ENCODE results near the gene CCDC116. TPM values are rescaled to one million over a fixed set of nuclear protein-coding genes. Genes with fewer than 3 reads are reported as not detected.
"Not testable (repeated sequence)": the region's sequence is repeated elsewhere in the genome, so short reads cannot be mapped to it uniquely, and the experiment has no call there.

Gene CCDC116
- total RNA-seq, 6 donors from 2014 or later = 0.26 to 4.2 (median 0.97) TPM; not detected in 2

- Histone ChIP-seq H3K4me1 (peaks cover 0 to 4% (median 0%) of the 10 kb centered on the region in 4 donors), H3K27me3 (no peaks in the 10 kb centered on the region), H3K9me3 (no peaks in the 10 kb centered on the region), H3K27ac (no peak overlapping the region), H3K4me3 (no peak overlapping the region), H3K36me3 (peaks cover 12 to 74% (median 59%) of the 10 kb centered on the region in 4 donors)
- 94 to 98% methylated on average over 9 to 12 of the region's 12 CpGs for WGBS, 2 donors
- TF ChIP-seq POLR2A (IDR thresholded peaks at IDR 0.05) = no peak
- no peak for TF ChIP-seq EP300 (IDR thresholded peaks at IDR 0.05)
- TF ChIP-seq POLR2AphosphoS5 (IDR thresholded peaks at IDR 0.05) = no peak
- no peak for TF ChIP-seq CTCF (IDR thresholded peaks at IDR 0.05)
- ATAC-seq (ENCODE audit: low FRiP score in 2 of 2) = no peak
- DNase-seq = no peak
Observed at GRCh38 chr22:21673534-21674321, 41.2 kb downstream of the CCDC116 start.

GRCh38 chr22:21674638-21675245 lies 42.2 kb downstream of the CCDC116 start:
- H3K4me1 ChIP-seq = no peaks in the 10 kb centered on the region
- no peaks in the 10 kb centered on the region for H3K9me3 ChIP-seq
- no peak overlapping the region for H3K4me3 ChIP-seq
- H3K36me3 ChIP-seq = peaks cover 12 to 66% (median 59%) of the 10 kb centered on the region in 4 donors
- H3K27me3 ChIP-seq = no peaks in the 10 kb centered on the region
- WGBS, 2 donors = 97% methylated on average over 12 of the region's 12 CpGs
- TF ChIP-seq CTCF (IDR thresholded peaks at IDR 0.05) = no peak
- no peak for TF ChIP-seq POLR2AphosphoS5 (IDR thresholded peaks at IDR 0.05)
- TF ChIP-seq POLR2A (IDR thresholded peaks at IDR 0.05) = no peak
- TF ChIP-seq EP300 (IDR thresholded peaks at IDR 0.05) = no peak
- no peak for ATAC-seq (ENCODE audit: low FRiP score in 2 of 2)
- DNase-seq = no peak
- H3K27ac ChIP-seq = no peak overlapping the region

- Histone ChIP-seq H3K27ac (no peak overlapping the region), H3K36me3 (peaks cover 18 to 65% (median 55%) of the 10 kb centered on the region in 4 donors), H3K9me3 (no peaks in the 10 kb centered on the region), H3K27me3 (no peaks in the 10 kb centered on the region), H3K4me3 (no peak overlapping the region), H3K4me1 (no peaks in the 10 kb centered on the region)
- WGBS, 2 donors = 92 to 96% methylated on average over 15 of the region's 15 CpGs
- no peak for TF ChIP-seq EP300 (IDR thresholded peaks at IDR 0.05)
- TF ChIP-seq CTCF (IDR thresholded peaks at IDR 0.05) = no peak
- no peak for TF ChIP-seq POLR2A (IDR thresholded peaks at IDR 0.05)
- TF ChIP-seq POLR2AphosphoS5 (IDR thresholded peaks at IDR 0.05) = no peak
- no peak for DNase-seq
- peak in 1 of 2 donors; percentile 8 for ATAC-seq (ENCODE audit: low FRiP score in 2 of 2)
Observed at GRCh38 chr22:21677606-21678443, 45.3 kb downstream of the CCDC116 start.

- ATAC-seq (ENCODE audit: low FRiP score in 2 of 2); H3K4me1 ChIP-seq; H3K9me3 ChIP-seq; DNase-seq; H3K27ac ChIP-seq; H3K27me3 ChIP-seq; H3K4me3 ChIP-seq: not testable (repeated sequence)
- H3K36me3 ChIP-seq = peaks cover 21 to 65% (median 55%) of the 10 kb centered on the region in 4 donors
- 99% methylated on average over 12 of the region's 12 CpGs for WGBS, 2 donors
Observed at GRCh38 chr22:21678842-21679241, 46.3 kb downstream of the CCDC116 start.

- Histone ChIP-seq H3K27ac (no peak overlapping the region), H3K9me3 (no peaks in the 10 kb centered on the region), H3K4me1 (no peaks in the 10 kb centered on the region), H3K4me3 (no peak overlapping the region), H3K27me3 (no peaks in the 10 kb centered on the region), H3K36me3 (peaks cover 21 to 63% (median 53%) of the 10 kb centered on the region in 4 donors)
- TF ChIP-seq EP300 (IDR thresholded peaks at IDR 0.05) = no peak
- no peak for TF ChIP-seq CTCF (IDR thresholded peaks at IDR 0.05)
- TF ChIP-seq POLR2A (IDR thresholded peaks at IDR 0.05) = no peak
- TF ChIP-seq POLR2AphosphoS5 (IDR thresholded peaks at IDR 0.05) = no peak
- WGBS, 2 donors = 96 to 98% methylated on average over 4 of the region's 4 CpGs
- DNase-seq (no peak), ATAC-seq (ENCODE audit: low FRiP score in 2 of 2) (no peak)
Observed at GRCh38 chr22:21679383-21679782, 46.8 kb downstream of the CCDC116 start.

Measured in upper lobe of left lung (tissue), 6 donors.